ENCODE results near the gene TSEN15.

DNA sequence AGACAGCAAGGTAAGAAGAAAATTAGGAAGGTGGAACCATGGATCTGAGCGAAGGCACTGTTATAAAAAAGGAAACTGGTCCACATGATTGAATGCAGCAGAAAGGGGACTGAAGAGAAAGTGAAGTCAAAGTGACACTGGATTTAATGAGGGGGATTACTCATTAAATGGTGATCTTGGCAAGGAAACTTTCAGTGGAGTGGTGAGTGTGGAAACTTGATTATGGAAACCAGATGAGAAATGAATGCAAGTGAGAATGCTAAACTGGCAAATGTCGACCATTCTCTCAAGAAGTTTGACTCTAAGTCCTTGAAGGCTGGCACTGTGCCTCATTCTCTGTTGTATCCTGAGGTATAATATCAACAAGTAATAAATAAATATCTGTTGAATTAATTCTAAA is 37.3 kb upstream of the TSEN15 start:
- TF ChIP-seq, protein P1, sequence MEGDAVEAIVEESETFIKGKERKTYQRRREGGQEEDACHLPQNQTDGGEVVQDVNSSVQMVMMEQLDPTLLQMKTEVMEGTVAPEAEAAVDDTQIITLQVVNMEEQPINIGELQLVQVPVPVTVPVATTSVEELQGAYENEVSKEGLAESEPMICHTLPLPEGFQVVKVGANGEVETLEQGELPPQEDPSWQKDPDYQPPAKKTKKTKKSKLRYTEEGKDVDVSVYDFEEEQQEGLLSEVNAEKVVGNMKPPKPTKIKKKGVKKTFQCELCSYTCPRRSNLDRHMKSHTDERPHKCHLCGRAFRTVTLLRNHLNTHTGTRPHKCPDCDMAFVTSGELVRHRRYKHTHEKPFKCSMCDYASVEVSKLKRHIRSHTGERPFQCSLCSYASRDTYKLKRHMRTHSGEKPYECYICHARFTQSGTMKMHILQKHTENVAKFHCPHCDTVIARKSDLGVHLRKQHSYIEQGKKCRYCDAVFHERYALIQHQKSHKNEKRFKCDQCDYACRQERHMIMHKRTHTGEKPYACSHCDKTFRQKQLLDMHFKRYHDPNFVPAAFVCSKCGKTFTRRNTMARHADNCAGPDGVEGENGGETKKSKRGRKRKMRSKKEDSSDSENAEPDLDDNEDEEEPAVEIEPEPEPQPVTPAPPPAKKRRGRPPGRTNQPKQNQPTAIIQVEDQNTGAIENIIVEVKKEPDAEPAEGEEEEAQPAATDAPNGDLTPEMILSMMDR (IDR thresholded peaks at IDR 0.05), result no peak
- TF ChIP-seq EP300 (IDR thresholded peaks at IDR 0.05; ENCODE audit: low read depth) (no peak), POLR2AphosphoS5 (IDR thresholded peaks at IDR 0.05) (no peak)

Data from transverse colon (tissue), 4 donors.